HepG2 (cell line): ENCODE measurements around the gene PIK3R1. TPM values are rescaled to one million over a fixed set of nuclear protein-coding genes. Genes with fewer than 3 reads are reported as not detected.

ENCODE experiments used
- ATAC-seq: fragments of 200-7000 bp; cut with Tn5 transposase; 3 replicates; pipeline ENCODE4 v1.9.1; 2020; ENCODE audit warnings: mild to moderate bottlenecking, moderate library complexity
- BruUV-seq: library from RNA; stranded (reverse); fragments of 400-500 nt; replicated peaks from 2 replicates; lab custom pipeline; 2021; lab: Mats Ljungman, UMichigan
- CTCF ChIA-PET: fragments of 300-600 bp; formaldehyde crosslinking; extraction: SDS; loops from one replicate; lab custom pipeline; 2021; ENCODE audit warnings: low total read pairs, inconsistent platforms, low intra/inter-chr PET ratio; lab: Yijun Ruan, JAX
- POLR2A ChIA-PET: fragments of 350-600 bp; sonication (Branson Sonifier 250); formaldehyde crosslinking; loops from one replicate; lab custom pipeline; 2020; ENCODE audit warnings: antibody characterized with exemption, inconsistent platforms; lab: Yijun Ruan, JAX
- DNase-seq: peaks from one replicate; pipeline ENCODE4 v3.0.0-alpha.2; 2015; ENCODE audit warnings: low spot score
- FAIRE-seq: peaks from 3 replicates; lab custom pipeline; 2011; peaks lifted over from hg19 to GRCh38; lab: Jason Lieb, UNC
- H2AFZ ChIP-seq: one replicate; pipeline ENCODE4 v1.6.1; 2011; ENCODE audit warnings: low read length, inconsistent platforms
- H3K27ac ChIP-seq: fragments of 300-600 bp; 3 replicates; pipeline ENCODE4 v1.8.0; 2011; ENCODE audit warnings: mixed run types, mild to moderate bottlenecking, mixed read lengths, low read length, inconsistent platforms; ENCODE audit not compliant: insufficient read depth; ENCODE audit errors: extremely low read length
- H3K27me3 ChIP-seq, 2 experiments: fragments of 200-600 bp in 1 of 2; 2 replicates in 1 of 2; 3 replicates in 1 of 2; pipeline versions ENCODE4 v1.6.0 to v1.8.0; 2011; ENCODE audit warnings: low read length in 2 of 2, mild to moderate bottlenecking in 2 of 2, moderate library complexity in 2 of 2, inconsistent platforms in 1 of 2; ENCODE audit not compliant: insufficient read depth in 2 of 2, control insufficient read depth in 1 of 2
- H3K36me3 ChIP-seq, 2 experiments: fragments of 200-600 bp in 1 of 2; replicated peaks in 1 of 2; 2 replicates in 1 of 2; 3 replicates in 1 of 2; pipeline versions ENCODE4 v1.5.1 to v1.8.0; 2011; ENCODE audit warnings: low read length in 2 of 2, inconsistent platforms in 1 of 2; ENCODE audit not compliant: insufficient read depth in 2 of 2, control insufficient read depth in 1 of 2
- H3K4me1 ChIP-seq: 2 replicates; pipeline ENCODE4 v1.5.1; 2012; ENCODE audit warnings: low read length, inconsistent platforms; ENCODE audit not compliant: insufficient read depth
- H3K4me2 ChIP-seq: 2 replicates; pipeline ENCODE4 v1.6.0; 2011; ENCODE audit warnings: low read depth, low read length, inconsistent platforms
- H3K4me3 ChIP-seq, 3 experiments: fragments of 200-600 bp in 1 of 3; sonication (generic), shearing (Covaris generic) in 1 of 3; replicated peaks in 1 of 3; 2 replicates each; pipeline ENCODE4 v1.5.1; 2011 to 2016; ENCODE audit warnings: low read length in 3 of 3, inconsistent platforms in 2 of 3, low read depth in 2 of 3, mild to moderate bottlenecking in 2 of 3, control low read depth in 1 of 3, mixed read lengths in 1 of 3; ENCODE audit not compliant: insufficient read depth in 1 of 3
- H3K79me2 ChIP-seq: one replicate; pipeline ENCODE4 v1.6.1; 2011; ENCODE audit warnings: low read length, inconsistent platforms; ENCODE audit not compliant: insufficient read depth
- H3K9ac ChIP-seq: 2 replicates; pipeline ENCODE4 v1.6.0; 2011; ENCODE audit warnings: mild to moderate bottlenecking, low read depth, low read length, inconsistent platforms; ENCODE audit not compliant: insufficient read depth
- H3K9me3 ChIP-seq: 2 replicates; pipeline ENCODE4 v1.5.1; 2012; ENCODE audit warnings: mild to moderate bottlenecking, low read length
- H4K20me1 ChIP-seq: 2 replicates; pipeline ENCODE4 v1.6.0; 2011; ENCODE audit warnings: inconsistent platforms, mild to moderate bottlenecking, low read length, moderate library complexity; ENCODE audit not compliant: insufficient read depth
- FOXO1 ChIP-seq: sonication (generic); formaldehyde crosslinking; IDR thresholded peaks from 2 replicates; pipeline ENCODE4 v1.4.0; 2020; ENCODE audit warnings: missing genetic modification reagents
- HINFP ChIP-seq: sonication (generic); formaldehyde crosslinking; IDR thresholded peaks from 2 replicates; pipeline ENCODE4 v1.4.0; 2020; ENCODE audit warnings: low read depth, mild to moderate bottlenecking, missing genetic modification reagents
- KMT2B ChIP-seq: IDR thresholded peaks from 2 replicates; pipeline ENCODE4 v1.6.1; 2016; ENCODE audit warnings: missing genetic modification reagents, missing compliant biosample characterization
- MTA3 ChIP-seq: sonication (generic); formaldehyde crosslinking; IDR thresholded peaks from 2 replicates; pipeline ENCODE4 v1.4.0; 2020; ENCODE audit warnings: missing genetic modification reagents
- REXO4 ChIP-seq: sonication (generic); formaldehyde crosslinking; IDR thresholded peaks from 2 replicates; pipeline ENCODE4 v1.8.0; 2022; ENCODE audit warnings: missing genetic modification reagents, mild to moderate bottlenecking, borderline replicate concordance
- TAF1 ChIP-seq: sonication (generic); formaldehyde crosslinking; IDR thresholded peaks from 2 replicates; pipeline ENCODE4 v1.4.0; 2020; ENCODE audit warnings: missing genetic modification reagents
- ZNF225 ChIP-seq: sonication (generic); formaldehyde crosslinking; IDR thresholded peaks from 2 replicates; pipeline ENCODE4 v1.4.0; 2020; ENCODE audit warnings: mild to moderate bottlenecking, missing genetic modification reagents
- ZNF337 ChIP-seq: sonication (generic); formaldehyde crosslinking; IDR thresholded peaks from 2 replicates; pipeline ENCODE4 v1.5.1; 2020; ENCODE audit warnings: missing genetic modification reagents, low read depth, mild to moderate bottlenecking, borderline replicate concordance
- ZNF510 ChIP-seq: sonication (generic); formaldehyde crosslinking; IDR thresholded peaks from 2 replicates; pipeline ENCODE4 v1.4.0; 2020; ENCODE audit warnings: low read depth, mild to moderate bottlenecking, missing genetic modification reagents
- WGBS: methylation state at CpG from one replicate; pipeline ENCODE4 v1.1.6; 2017; ENCODE audit warnings: low lambda C conversion rate; 5-methylcytosine and 5-hydroxymethylcytosine counted together
- in situ Hi-C: cut with HindIII; loops from 2 replicates; pipeline ENCODE4 v1.10.0; 2017; ENCODE audit warnings: low pct_unique_long_range_greater_than_20kb; ENCODE audit not compliant: extremely low pct_ligation_motif_present
- intact Hi-C: fragments of 100-400 bp; cut with micrococcal nuclease; formaldehyde crosslinking; loops from one replicate; pipeline ENCODE4 v1.10.0; 2022; ENCODE audit not compliant: unreplicated experiment
- polyA plus RNA-seq, 8 experiments: library from polyadenylated mRNA; depleted of rRNA in 3 of 8; stranded (reverse) in 7 of 8; unstranded in 1 of 8; fragments of >200 nt; fragmentation: Illumina TruSeq in 4 of 8; extraction: Trizol in 4 of 8; gene quantifications; 2 replicates each; pipeline versions ENCODE4 v1.2.1 to v1.2.3, GENCODE V29; 2011 to 2016; ENCODE audit warnings: low read depth in 4 of 8, missing spikeins in 1 of 8, mixed read lengths in 1 of 8; ENCODE audit not compliant: insufficient read depth in 1 of 8
- total RNA-seq, 5 experiments: library from RNA; depleted of rRNA; stranded (reverse); fragments of >200 nt; fragmentation: Illumina TruSeq; extraction: Trizol; gene quantifications; 2 replicates each; pipeline ENCODE4 v1.2.3, GENCODE V29; 2016; ENCODE audit warnings: low read depth in 1 of 5

PIK3R1 gene
- total and polyA plus RNA-seq, 2 of the 13 experiments (the other 11 are each of a cell fraction or from before 2014, with no cell fraction given), result 8.4 to 21.3 TPM

- 26% methylated on average over 2 of the region's 3 CpGs for WGBS
- Histone ChIP-seq H3K9ac (no peak overlapping the region), H3K27me3 (no peaks in the 10 kb centered on the region), H3K36me3 (no peaks in the 10 kb centered on the region), H2AFZ (no peak overlapping the region), H3K4me1 (peaks cover 35% of the 10 kb centered on the region), H3K4me3 (no peak overlapping the region), H3K4me2 (no peak overlapping the region), H3K79me2 (no peaks in the 10 kb centered on the region), H4K20me1 (no peaks in the 10 kb centered on the region), H3K27ac (no peak overlapping the region), H3K9me3 (no peaks in the 10 kb centered on the region)
- BruUV-seq, result no TSS peak
- TF ChIP-seq HINFP (CRISPR knock-in tag) (no peak), ZNF337 (CRISPR knock-in tag) (no peak), REXO4 (CRISPR knock-in tag) (no peak), MTA3 (CRISPR knock-in tag) (no peak), ZNF225 (no peak), TAF1 (no peak), KMT2B (no peak), FOXO1 (CRISPR knock-in tag) (no peak), ZNF510 (CRISPR knock-in tag) (no peak)
- DNase-seq (no peak), ATAC-seq (no peak), FAIRE-seq (no peak)
- intact Hi-C loops (no loop called here), in situ Hi-C loops (no loop called here)
- POLR2A ChIA-PET, result interaction anchor here (3.4 kb wide), 1 partner anchor 33 kb away, joined by 20 read pairs; the partner anchor contains the start of gene PIK3R1
- CTCF ChIA-PET, result no interaction called here
Measured at GRCh38 chr5:68182534-68182933, 33.0 kb upstream of the PIK3R1 start.
